HG03103 (cell line): Measurements from ENCODE around the gene DOCK3.
"Not testable (repeated sequence)": the region's sequence is repeated elsewhere in the genome, so short reads cannot be mapped to it uniquely, and the experiment has no call there.

Experiments
- ATAC-seq: cut with Tn5 transposase; IDR thresholded peaks from one replicate; pipeline ENCODE4 v1.9.1; 2021; ENCODE audit warnings: low read depth; ENCODE audit not compliant: unreplicated experiment

Gene DOCK3

GRCh38 chr3:51280176-51280575 is 605.4 kb downstream of the DOCK3 start:
- ATAC-seq, result no peak

- no peak for ATAC-seq
These were observed 608.2 kb downstream of the DOCK3 start for GRCh38 chr3:51282931-51283330.

- ATAC-seq, result no peak
These were observed 608.7 kb downstream of the DOCK3 start for GRCh38 chr3:51283421-51283820.

- peak; percentile 99 for ATAC-seq
These were observed 620.9 kb downstream of the DOCK3 start for GRCh38 chr3:51295625-51296024.

GRCh38 chr3:51297333-51297732 is 622.6 kb downstream of the DOCK3 start:
- ATAC-seq, result no peak

- ATAC-seq, result no peak
These were observed 629.5 kb downstream of the DOCK3 start for GRCh38 chr3:51304230-51304629.

- no peak for ATAC-seq
These were observed 631.4 kb downstream of the DOCK3 start for GRCh38 chr3:51306093-51306492.

GRCh38 chr3:51307458-51307857 is 632.7 kb downstream of the DOCK3 start:
- ATAC-seq, result no peak

GRCh38 chr3:51307945-51308607 is 633.3 kb downstream of the DOCK3 start:
- ATAC-seq, result not testable (repeated sequence)

GRCh38 chr3:51311055-51311454 is 636.3 kb downstream of the DOCK3 start:
- ATAC-seq, result no peak

GRCh38 chr3:51328206-51328605 is 653.5 kb downstream of the DOCK3 start:
- no peak for ATAC-seq

- no peak for ATAC-seq
These were observed 655.3 kb downstream of the DOCK3 start for GRCh38 chr3:51330046-51330445.

- ATAC-seq, result no peak
These were observed 657.4 kb downstream of the DOCK3 start for GRCh38 chr3:51332156-51332555.

- no peak for ATAC-seq
These were observed 658.3 kb downstream of the DOCK3 start for GRCh38 chr3:51333021-51333420.

GRCh38 chr3:51336261-51336660 is 661.5 kb downstream of the DOCK3 start:
- no peak for ATAC-seq

- no peak for ATAC-seq
These were observed 662.9 kb downstream of the DOCK3 start for GRCh38 chr3:51337666-51338065.

- no peak for ATAC-seq
These were observed 663.9 kb downstream of the DOCK3 start for GRCh38 chr3:51338632-51339031.

- ATAC-seq, result no peak
These were observed 665.5 kb downstream of the DOCK3 start for GRCh38 chr3:51340013-51340829.

GRCh38 chr3:51340989-51341636 is 666.4 kb downstream of the DOCK3 start:
- no peak for ATAC-seq

- ATAC-seq, result no peak
These were observed 669.4 kb downstream of the DOCK3 start for GRCh38 chr3:51343918-51344687.

GRCh38 chr3:51350751-51351150 is 676.0 kb downstream of the DOCK3 start:
- no peak for ATAC-seq
